Measurements from ENCODE around the gene PHPT1. TPM values are rescaled to one million over a fixed set of nuclear protein-coding genes. Genes with fewer than 3 reads are reported as not detected.

PHPT1 gene
- total and polyA plus RNA-seq, 2 of the 13 experiments (the other 11 are each of a cell fraction or from before 2014, with no cell fraction given), result 189 to 192 TPM

- peak; percentile 59; the same call in 1 of the 2 replicates for TF ChIP-seq ZNF646 (CRISPR knock-in tag; IDR thresholded peaks at IDR 0.05)
- peak; percentile 27; the same call in 1 of the 2 replicates for TF ChIP-seq MEIS1 (CRISPR knock-in tag; IDR thresholded peaks at IDR 0.05; ENCODE audit: borderline replicate concordance)
- no peak for TF ChIP-seq GTF2F1 (IDR thresholded peaks at IDR 0.05; ENCODE audit: low read length)
- TF ChIP-seq EHMT2 (IDR thresholded peaks at IDR 0.05; ENCODE audit: borderline replicate concordance, low read depth, low read length), result no peak
- peak; percentile 62; the same call in 1 of the 2 replicates for TF ChIP-seq KDM2A (CRISPR knock-in tag; IDR thresholded peaks at IDR 0.05; ENCODE audit: borderline replicate concordance, low read depth)
- no peak for TF ChIP-seq ZSCAN22 (CRISPR knock-in tag; IDR thresholded peaks at IDR 0.05)
- TF ChIP-seq YY1 (IDR thresholded peaks at IDR 0.05; ENCODE audit: insufficient read depth, insufficient replicate concordance, low read depth, low read length), result peak; percentile 66
- no peak; the same call in 1 of the 2 replicates for TF ChIP-seq SP2 (CRISPR knock-in tag; IDR thresholded peaks at IDR 0.05)
- peak; percentile 58 for TF ChIP-seq HNRNPK (IDR thresholded peaks at IDR 0.05; ENCODE audit: low read depth, low read length, poor library complexity, severe bottlenecking)
- TF ChIP-seq ZNF121 (CRISPR knock-in tag; IDR thresholded peaks at IDR 0.05), result no peak
- 0 out of 2 replicates have a peak, but pooled peaks have one; percentile 9 for TF ChIP-seq ZNF703 (CRISPR knock-in tag; IDR thresholded peaks at IDR 0.05; ENCODE audit: borderline replicate concordance)
- no peak for TF ChIP-seq GATAD2A (CRISPR knock-in tag; IDR thresholded peaks at IDR 0.05)
- TF ChIP-seq ZNF567 (CRISPR knock-in tag; IDR thresholded peaks at IDR 0.05; ENCODE audit: borderline replicate concordance), result no peak
- TF ChIP-seq HMGXB3 (CRISPR knock-in tag; IDR thresholded peaks at IDR 0.05; ENCODE audit: borderline replicate concordance), result no peak
- TF ChIP-seq ZBTB33 (CRISPR knock-in tag; IDR thresholded peaks at IDR 0.05), result 0 out of 2 replicates have a peak, but pooled peaks have one; percentile 13
These were observed 49.2 kb upstream of the PHPT1 start (continued) for GRCh38 chr9:136799854-136800657.

All from HepG2 (cell line).